PC-9 (cell line): ENCODE data around the gene MYL4. TPM values are rescaled to one million over a fixed set of nuclear protein-coding genes. Genes with fewer than 3 reads are reported as not detected.
"Not testable (repeated sequence)": the region's sequence is repeated elsewhere in the genome, so short reads cannot be mapped to it uniquely, and the experiment has no call there.

Experiments
- BruUV-seq: library from RNA; stranded (reverse); fragments of 400-500 nt; replicated peaks from 2 replicates; lab custom pipeline; 2021; lab: Mats Ljungman, UMichigan
- CTCF ChIA-PET: fragments of 300-600 bp; sonication (Branson Sonifier 250); formaldehyde crosslinking; loops from one replicate; lab custom pipeline; 2022; ENCODE audit warnings: antibody characterized with exemption; lab: Charles Lee
- POLR2A ChIA-PET: fragments of 300-600 bp; sonication (Branson Sonifier 250); formaldehyde crosslinking; loops from one replicate; lab custom pipeline; 2022; ENCODE audit warnings: antibody characterized with exemption; ENCODE audit not compliant: unreplicated experiment; lab: Charles Lee
- DNase-seq, 2 experiments: peaks; one replicate each; pipeline versions ENCODE4 v3.0.0 to v3.0.0-alpha.2; 2015 to 2022; ENCODE audit warnings: mixed read lengths in 1 of 2
- H2AFZ ChIP-seq: fragments of 200-600 bp; sonication (generic); 2 replicates; pipeline ENCODE4 v1.8.1; 2017; ENCODE audit warnings: antibody characterized with exemption
- H3F3A ChIP-seq: fragments of 200-600 bp; sonication (generic); 2 replicates; pipeline ENCODE4 v1.8.1; 2017; ENCODE audit warnings: antibody characterized with exemption, mild to moderate bottlenecking, low read depth; ENCODE audit not compliant: insufficient read depth
- H3K27ac ChIP-seq: fragments of 200-600 bp; sonication (generic); 2 replicates; pipeline ENCODE4 v1.6.1; 2016; ENCODE audit warnings: mixed run types
- H3K27me3 ChIP-seq: fragments of 200-600 bp; sonication (generic); 2 replicates; pipeline ENCODE4 v1.6.1; 2016; ENCODE audit warnings: low read depth, mixed run types; ENCODE audit not compliant: insufficient read depth
- H3K36me3 ChIP-seq: fragments of 200-600 bp; sonication (generic); 2 replicates; pipeline ENCODE4 v1.6.1; 2016; ENCODE audit warnings: low read depth, mixed run types
- H3K4me1 ChIP-seq: fragments of 200-600 bp; sonication (generic); replicated peaks from 2 replicates; pipeline ENCODE4 v1.6.1; 2016; ENCODE audit warnings: mixed run types; ENCODE audit not compliant: insufficient read depth
- H3K4me2 ChIP-seq: fragments of 200-600 bp; sonication (generic); 2 replicates; pipeline ENCODE4 v1.6.1; 2017; ENCODE audit warnings: mixed run types
- H3K4me3 ChIP-seq: fragments of 200-600 bp; sonication (generic); 2 replicates; pipeline ENCODE4 v1.6.1; 2016; ENCODE audit warnings: mixed run types
- H3K79me2 ChIP-seq: fragments of 200-600 bp; sonication (generic); 2 replicates; pipeline ENCODE4 v1.6.1; 2017; ENCODE audit warnings: low read depth, mixed run types
- H3K9me2 ChIP-seq: fragments of 200-600 bp; sonication (generic); 2 replicates; pipeline ENCODE4 v1.8.1; 2017; ENCODE audit warnings: mild to moderate bottlenecking; ENCODE audit not compliant: insufficient read depth
- H3K9me3 ChIP-seq: fragments of 200-600 bp; sonication (generic); 2 replicates; pipeline ENCODE4 v1.8.1; 2016; ENCODE audit warnings: low read depth; ENCODE audit not compliant: insufficient read depth
- H4K20me1 ChIP-seq: fragments of 200-600 bp; sonication (generic); 2 replicates; pipeline ENCODE4 v1.8.1; 2017; ENCODE audit not compliant: insufficient read depth
- CTCF ChIP-seq: fragments of 200-600 bp; sonication (generic); conservative IDR thresholded peaks from 2 replicates; pipeline ENCODE4 v1.6.1; 2017; ENCODE audit warnings: mixed run types, antibody characterized with exemption, mild to moderate bottlenecking, moderate library complexity
- EZH2 ChIP-seq: fragments of 200-600 bp; sonication (generic); IDR thresholded peaks from 2 replicates; pipeline ENCODE4 v1.8.0; 2017; ENCODE audit warnings: antibody characterized with exemption, low read depth
- intact Hi-C: fragments of 100-400 bp; cut with micrococcal nuclease; formaldehyde crosslinking; loops from one replicate; pipeline ENCODE4 v1.10.0; 2022; ENCODE audit not compliant: unreplicated experiment
- total RNA-seq: library from RNA; stranded (reverse); gene quantifications from 2 replicates; pipeline ENCODE4 v1.2.3, GENCODE V29; 2021

MYL4 gene
- total RNA-seq, 1 experiment from 2014 or later = not detected

- H4K20me1 ChIP-seq = peaks cover 3% of the 10 kb centered on the region; the same call in 1 of the 2 replicates
- no peaks in the 10 kb centered on the region for H3K9me2 ChIP-seq
- BruUV-seq = no TSS peak
- no peak for DNase-seq
- ChIA-PET CTCF (interaction anchor here (0.6 kb wide), 1 partner anchor 127 kb away, joined by 3 read pairs; no protein-coding TSS in a partner anchor), POLR2A (no interaction called here)
- H3K9me3 ChIP-seq = no peaks in the 10 kb centered on the region
- H3K27ac ChIP-seq = no peak overlapping the region
- intact Hi-C loops = no loop called here
- H3K36me3 ChIP-seq = peaks cover 50% of the 10 kb centered on the region
- no peaks in the 10 kb centered on the region for H3K27me3 ChIP-seq
- H3K4me3 ChIP-seq = no peak overlapping the region
- H2AFZ ChIP-seq = no peak overlapping the region
- H3K4me1 ChIP-seq = no peaks in the 10 kb centered on the region
- peaks cover 75% of the 10 kb centered on the region for H3K79me2 ChIP-seq
- TF ChIP-seq CTCF = no peak
- no peaks in the 10 kb centered on the region for H3F3A ChIP-seq
- no peak overlapping the region for H3K4me2 ChIP-seq
Observed at GRCh38 chr17:47172696-47173565, 36.2 kb upstream of the MYL4 start.

GRCh38 chr17:47174823-47175222 lies 34.3 kb upstream of the MYL4 start:
- Histone ChIP-seq H3K79me2 (peaks cover 85% of the 10 kb centered on the region), H3K36me3 (peaks cover 42% of the 10 kb centered on the region), H4K20me1 (peaks cover 11% of the 10 kb centered on the region)
- POLR2A ChIA-PET, H3K27ac ChIP-seq, H3K27me3 ChIP-seq, H3K4me2 ChIP-seq, DNase-seq, H3F3A ChIP-seq, intact Hi-C loops, H3K9me2 ChIP-seq, H3K9me3 ChIP-seq, BruUV-seq, CTCF ChIA-PET, H2AFZ ChIP-seq, H3K4me1 ChIP-seq, H3K4me3 ChIP-seq: not testable (repeated sequence)

DNA sequence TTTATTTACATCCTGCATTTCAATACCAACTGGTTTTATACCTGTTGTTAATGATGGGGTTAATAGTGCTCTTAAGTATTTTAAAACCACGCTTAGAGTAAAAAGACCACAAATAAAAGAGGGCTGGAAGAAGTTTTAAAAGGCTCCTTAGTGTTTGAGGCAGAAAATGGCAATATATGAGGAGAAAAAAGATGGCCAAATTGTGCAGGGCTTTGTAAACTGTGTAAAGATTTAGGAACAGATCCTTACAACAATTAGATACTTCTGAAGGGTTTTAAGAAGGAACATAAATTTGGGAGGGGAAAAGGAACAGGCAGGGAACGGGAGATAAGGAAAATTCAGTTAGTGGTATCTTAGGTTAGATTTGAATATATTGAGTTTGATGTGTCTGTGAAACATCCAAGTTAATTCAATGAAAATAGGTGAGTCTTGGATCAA lies 32.7 kb upstream of the MYL4 start:
- Histone ChIP-seq H3K36me3 (peaks cover 48% of the 10 kb centered on the region), H3K79me2 (peaks cover 86% of the 10 kb centered on the region), H2AFZ (no peak overlapping the region), H3K9me2 (no peaks in the 10 kb centered on the region), H3K27ac (0 out of 2 replicates have a peak overlapping the region, but pooled peaks have one; percentile 16), H3K4me1 (no peaks in the 10 kb centered on the region), H3K9me3 (no peaks in the 10 kb centered on the region), H3K27me3 (no peaks in the 10 kb centered on the region), H3K4me3 (no peak overlapping the region), H3K4me2 (no peak overlapping the region), H3F3A (0 out of 2 replicates have a peak, but pooled peaks cover 2% of the 10 kb centered on the region), H4K20me1 (peaks cover 11% of the 10 kb centered on the region)
- intact Hi-C loops = no loop called here
- no peak for DNase-seq
- TF ChIP-seq EZH2 = no peak
- TF ChIP-seq CTCF = no peak
- BruUV-seq = no TSS peak
- ChIA-PET CTCF (no interaction called here), POLR2A (no interaction called here)
